ENCODE data around the gene XIRP2.

XIRP2 gene

GRCh38 chr2:166984797-166985196 lies 96.5 kb downstream of the XIRP2 start:
- DNase-seq (ENCODE audit: extremely low read depth, low read depth) = no peak
- no peak for TF ChIP-seq CTCF (IDR thresholded peaks at IDR 0.05; ENCODE audit: low read depth, low read length, missing control alignments)
- no peak overlapping the region for H3K4me3 ChIP-seq (replicated peaks; ENCODE audit: low read depth, low read length)

GRCh38 chr2:166994588-166995336 lies 106.5 kb downstream of the XIRP2 start:
- TF ChIP-seq CTCF (IDR thresholded peaks at IDR 0.05; ENCODE audit: low read depth, low read length, missing control alignments) = no peak
- no peak overlapping the region for H3K4me3 ChIP-seq (replicated peaks; ENCODE audit: low read depth, low read length)
- DNase-seq (ENCODE audit: extremely low read depth, low read depth) = no peak

GRCh38 chr2:166996465-166996864 lies 108.2 kb downstream of the XIRP2 start:
- no peak for DNase-seq (ENCODE audit: extremely low read depth, low read depth)
- TF ChIP-seq CTCF (IDR thresholded peaks at IDR 0.05; ENCODE audit: low read depth, low read length, missing control alignments) = no peak

DNA sequence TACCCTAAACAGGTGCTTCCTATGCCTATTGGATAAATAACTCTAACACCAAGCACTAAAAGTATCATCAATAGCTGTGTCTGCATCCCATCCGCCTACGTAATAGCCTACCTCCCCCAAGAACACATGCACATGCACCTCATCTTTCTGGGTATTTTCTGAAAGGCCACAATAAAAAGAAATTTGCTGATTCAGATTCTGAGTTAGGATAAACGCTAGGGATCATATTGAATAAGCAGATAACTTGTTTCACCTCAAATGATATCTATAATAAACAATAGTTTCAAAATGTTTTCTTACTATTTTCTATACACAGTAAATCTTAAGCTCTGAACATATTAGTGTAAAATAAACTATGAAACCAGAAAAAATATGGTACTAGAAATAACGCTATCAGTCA lies 112.9 kb downstream of the XIRP2 start:
- TF ChIP-seq CTCF (IDR thresholded peaks at IDR 0.05; ENCODE audit: low read depth, low read length, missing control alignments) = no peak
- no peak overlapping the region for H3K4me3 ChIP-seq (replicated peaks; ENCODE audit: low read depth, low read length)
- DNase-seq (ENCODE audit: extremely low read depth, low read depth) = no peak

More at GRCh38 chr2:166996465-166996864, 108.2 kb downstream of the XIRP2 start:
- H3K4me3 ChIP-seq (replicated peaks; ENCODE audit: low read depth, low read length) = no peak overlapping the region

DNA sequence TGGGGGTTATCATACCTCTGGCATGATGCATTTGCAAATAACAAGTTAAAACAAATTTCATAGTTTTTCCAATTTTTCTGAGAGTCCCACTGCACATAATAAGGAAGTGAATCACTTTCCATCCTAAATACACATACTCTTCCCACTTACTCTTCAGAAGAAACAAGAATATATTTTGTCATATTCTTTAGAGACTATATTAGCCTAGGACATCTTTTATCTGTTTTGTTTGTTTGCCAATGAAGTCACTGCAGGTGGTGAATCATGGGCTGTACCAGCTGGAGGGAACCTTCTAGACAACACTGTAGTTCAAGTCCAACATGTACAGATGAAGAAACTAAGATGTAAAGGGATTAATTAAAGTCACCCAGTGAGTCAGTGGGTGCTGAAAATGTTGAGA lies 116.8 kb downstream of the XIRP2 start:
- no peak for TF ChIP-seq CTCF (IDR thresholded peaks at IDR 0.05; ENCODE audit: low read depth, low read length, missing control alignments)
- no peak for DNase-seq (ENCODE audit: extremely low read depth, low read depth)
- H3K4me3 ChIP-seq (replicated peaks; ENCODE audit: low read depth, low read length) = no peak overlapping the region

GRCh38 chr2:167013227-167013626 lies 124.9 kb downstream of the XIRP2 start:
- TF ChIP-seq CTCF (IDR thresholded peaks at IDR 0.05; ENCODE audit: low read depth, low read length, missing control alignments) = no peak
- no peak for DNase-seq (ENCODE audit: extremely low read depth, low read depth)
- H3K4me3 ChIP-seq (replicated peaks; ENCODE audit: low read depth, low read length) = no peak overlapping the region

GRCh38 chr2:167015806-167016205 lies 127.5 kb downstream of the XIRP2 start:
- no peak for DNase-seq (ENCODE audit: extremely low read depth, low read depth)
- no peak for TF ChIP-seq CTCF (IDR thresholded peaks at IDR 0.05; ENCODE audit: low read depth, low read length, missing control alignments)
- H3K4me3 ChIP-seq (replicated peaks; ENCODE audit: low read depth, low read length) = no peak overlapping the region

Data from HFF-Myc (cell line).